Measurements from ENCODE around the gene RAPGEF1. TPM values are rescaled to one million over a fixed set of nuclear protein-coding genes. Genes with fewer than 3 reads are reported as not detected.

Gene RAPGEF1
- total RNA-seq, 6 experiments from 2014 or later, result 22.9 to 53.6 (median 30.2) TPM

- H3K4me1 ChIP-seq, result peaks cover 0 to 14% (median 0%) of the 10 kb centered on the region in 4 donors
- ATAC-seq (peak; percentile 33 to 53 (median 41)), DNase-seq (no peak)
- 0% methylated on average over 10 of the region's 30 CpGs for WGBS (ENCODE audit: insufficient coverage, low coverage, low lambda C conversion rate, missing lambda C conversion rate)
- peaks cover 0 to 5% (median 0%) of the 10 kb centered on the region in 4 donors for H3K9me3 ChIP-seq
- no peaks in the 10 kb centered on the region for H3K36me3 ChIP-seq
- intact Hi-C loops (cut with DNase I), result no loop called here
- no peak overlapping the region for H3K27ac ChIP-seq
- peak overlapping the region; percentile 21 to 55 (median 55) for H3K4me3 ChIP-seq
- TF ChIP-seq POLR2A (IDR thresholded peaks at IDR 0.05) (no peak), CTCF (IDR thresholded peaks at IDR 0.05) (no peak)
- no peaks in the 10 kb centered on the region for H3K27me3 ChIP-seq
These were observed 194.0 kb downstream of the RAPGEF1 start for GRCh38 chr9:131545786-131546335.

- H3K4me3 ChIP-seq, result peak within 1 kb of the TSS; percentile 21 to 55 (median 55)
- H3K4me1 ChIP-seq, result peaks cover 0 to 14% (median 0%) of the 10 kb centered on the region in 4 donors
- no peaks in the 10 kb centered on the region for H3K36me3 ChIP-seq
- ATAC-seq (peak; percentile 98 to 99 (median 98)), DNase-seq (peak; percentile 91 to 95 (median 94))
- H3K27me3 ChIP-seq, result no peaks in the 10 kb centered on the region
- H3K9me3 ChIP-seq, result peaks cover 0 to 5% (median 0%) of the 10 kb centered on the region in 4 donors
- intact Hi-C loops (cut with DNase I), result no loop called here
- peak within 1 kb of the TSS in 2 of 3 donors; percentile 67 to 71 for H3K27ac ChIP-seq
- no peak for TF ChIP-seq CTCF (IDR thresholded peaks at IDR 0.05)
- no peak for TF ChIP-seq POLR2A (IDR thresholded peaks at IDR 0.05)
- 24% methylated on average over 34 of the region's 50 CpGs for WGBS (ENCODE audit: insufficient coverage, low coverage, low lambda C conversion rate, missing lambda C conversion rate)
These were observed 194.7 kb downstream of the RAPGEF1 start, which contains the start of gene PRRT1B for GRCh38 chr9:131545003-131545785. Gene PRRT1B (plus strand): TSS chr9:131545523. CDS start chr9:131545616, 93 bp downstream.

GRCh38 chr9:131543141-131543540 lies 196.7 kb downstream of the RAPGEF1 start:
- WGBS (ENCODE audit: insufficient coverage, low coverage, low lambda C conversion rate, missing lambda C conversion rate), result 67% methylated on average over 2 of the region's 6 CpGs
- intact Hi-C loops (cut with DNase I), result no loop called here
- Histone ChIP-seq H3K4me3 (no peak overlapping the region), H3K4me1 (peaks cover 0 to 14% (median 0%) of the 10 kb centered on the region in 4 donors), H3K27me3 (no peaks in the 10 kb centered on the region), H3K9me3 (peaks cover 0 to 5% (median 0%) of the 10 kb centered on the region in 4 donors), H3K36me3 (no peaks in the 10 kb centered on the region), H3K27ac (no peak overlapping the region)
- TF ChIP-seq CTCF (IDR thresholded peaks at IDR 0.05) (no peak), POLR2A (IDR thresholded peaks at IDR 0.05) (no peak)
- ATAC-seq, result no peak
- DNase-seq, result no peak

- Histone ChIP-seq H3K36me3 (no peaks in the 10 kb centered on the region), H3K9me3 (peaks cover 0 to 5% (median 0%) of the 10 kb centered on the region in 4 donors), H3K27ac (no peak overlapping the region), H3K4me3 (no peak overlapping the region), H3K4me1 (peaks cover 0 to 3% (median 0%) of the 10 kb centered on the region in 4 donors), H3K27me3 (no peaks in the 10 kb centered on the region)
- intact Hi-C loops (cut with DNase I), result no loop called here
- no peak for DNase-seq
- ATAC-seq, result no peak
- TF ChIP-seq CTCF (IDR thresholded peaks at IDR 0.05), result no peak
- TF ChIP-seq POLR2A (IDR thresholded peaks at IDR 0.05), result no peak
- WGBS (ENCODE audit: insufficient coverage, low coverage, low lambda C conversion rate, missing lambda C conversion rate), result 76% methylated on average over 7 of the region's 7 CpGs
These were observed 200.5 kb downstream of the RAPGEF1 start for GRCh38 chr9:131539223-131539923.
